Mucosa of gallbladder (tissue), 1 donor: ENCODE measurements around the gene MNT. TPM values are rescaled to one million over a fixed set of nuclear protein-coding genes. Genes with fewer than 3 reads are reported as not detected.

Source experiments
- DNase-seq: peaks from one replicate; pipeline ENCODE4 v3.0.0-alpha.2; 2020; ENCODE audit warnings: low spot score
- total RNA-seq: library from RNA; stranded (reverse); gene quantifications from one replicate; pipeline ENCODE4 v1.2.1, GENCODE V29; 2021
- donor health status: DM: no; HTN: no; CAD: no.

Gene MNT
- total RNA-seq, 1 donor from 2014 or later: 44.0 TPM

DNA sequence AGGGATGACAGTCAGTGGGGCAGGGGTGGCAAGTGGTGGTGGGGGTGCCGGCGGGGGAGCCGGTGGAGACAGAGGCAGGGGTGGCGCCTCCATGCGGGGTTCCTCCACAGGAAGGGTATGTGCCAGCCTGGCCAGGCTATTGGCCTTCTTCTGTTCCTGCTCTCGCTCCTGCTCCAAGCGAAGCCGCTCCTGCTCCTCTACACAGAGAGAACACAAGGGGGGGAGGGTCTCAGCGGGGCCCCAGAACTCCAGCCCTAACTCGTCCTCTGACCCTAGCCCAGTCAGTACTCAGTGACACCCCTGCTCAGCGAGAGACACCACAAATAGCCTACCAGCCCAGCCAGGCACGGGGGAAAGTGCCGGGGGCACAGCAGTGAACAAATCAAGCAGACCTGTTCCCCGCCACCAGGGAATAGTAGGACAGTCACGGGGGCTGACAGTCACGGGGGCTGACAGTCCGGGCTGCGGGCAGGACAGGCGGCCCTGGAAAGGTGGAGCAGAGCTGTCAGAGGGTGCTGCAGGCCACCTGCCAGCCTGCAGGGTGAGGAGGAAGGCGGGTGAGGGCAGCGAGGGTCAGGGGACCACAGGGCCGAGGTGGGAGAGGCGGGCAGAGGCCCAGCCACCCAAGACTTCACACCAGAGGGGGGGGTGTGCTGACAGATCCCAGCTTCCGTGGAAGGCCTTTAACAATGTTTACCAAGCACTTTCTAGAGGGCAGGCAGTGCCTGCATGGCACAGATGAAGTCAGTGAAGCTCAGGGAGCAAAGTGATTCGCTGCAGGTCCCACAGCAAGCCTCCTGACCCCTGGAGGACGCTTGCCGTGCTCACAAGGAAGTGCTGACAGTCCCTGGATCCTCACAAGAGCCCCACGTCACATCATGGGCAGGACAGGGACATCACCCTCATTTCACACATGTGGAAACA lies 5.3 kb downstream of the MNT start:
- no peak for DNase-seq

DNA sequence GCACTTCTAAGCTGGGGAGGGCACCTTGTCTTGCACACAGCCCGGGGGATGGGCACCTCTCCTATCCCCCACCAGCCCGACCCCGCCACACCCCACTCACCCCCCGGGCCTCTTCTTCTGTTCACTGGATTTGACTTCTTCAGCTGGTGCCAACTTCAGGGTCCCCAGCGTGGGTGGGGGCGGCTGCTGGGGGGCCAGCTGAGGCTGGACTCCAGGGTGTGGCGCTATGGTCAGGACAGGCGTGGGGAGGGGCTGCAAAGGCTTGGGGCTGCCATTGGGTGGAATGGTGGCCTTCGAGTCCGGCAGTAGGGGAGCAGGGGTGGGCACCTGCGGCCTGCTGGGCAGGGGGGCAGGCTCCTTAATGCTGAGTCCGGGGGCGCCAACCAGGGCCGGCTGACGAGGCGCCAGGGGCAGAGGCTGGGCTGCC lies 6.1 kb downstream of the MNT start:
- no peak for DNase-seq

DNA sequence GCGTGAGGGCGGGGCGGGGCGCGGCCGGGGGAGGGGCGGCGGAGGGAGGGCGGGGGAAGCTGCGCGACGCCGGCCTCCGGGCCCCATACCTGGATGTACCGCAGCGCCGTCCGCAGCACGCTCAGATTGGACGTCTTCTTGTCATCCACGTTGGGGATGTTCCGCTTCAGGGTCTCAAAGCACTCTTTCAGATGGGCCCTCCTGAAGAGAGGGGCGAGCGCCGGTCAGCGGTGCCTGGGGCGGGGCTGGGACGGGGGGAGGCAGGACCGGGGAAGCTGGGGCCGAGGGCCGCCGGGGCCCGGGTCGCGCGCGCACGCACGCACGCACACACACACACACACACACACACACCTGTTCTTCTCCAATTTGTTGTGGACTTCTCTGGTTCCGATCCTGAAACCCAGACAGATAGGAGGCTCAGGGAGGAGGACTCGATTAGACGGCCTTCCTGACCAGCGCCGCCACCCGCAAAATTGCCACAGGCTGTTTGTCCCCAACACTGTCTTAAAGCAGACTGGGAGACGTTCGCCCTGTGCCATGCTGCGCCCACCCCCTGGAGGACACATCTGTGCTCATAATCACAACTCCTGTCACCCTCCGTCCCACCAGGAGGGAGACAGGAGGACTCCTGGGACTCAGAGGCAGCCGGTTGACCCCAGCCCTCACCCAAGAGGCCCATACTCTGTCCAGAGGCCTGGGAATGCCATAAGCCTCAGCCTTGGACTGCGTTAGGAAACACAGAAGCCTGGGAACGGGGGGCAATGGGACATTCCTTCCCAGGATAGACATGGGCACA lies 6.7 kb downstream of the MNT start:
- no peak for DNase-seq

DNA sequence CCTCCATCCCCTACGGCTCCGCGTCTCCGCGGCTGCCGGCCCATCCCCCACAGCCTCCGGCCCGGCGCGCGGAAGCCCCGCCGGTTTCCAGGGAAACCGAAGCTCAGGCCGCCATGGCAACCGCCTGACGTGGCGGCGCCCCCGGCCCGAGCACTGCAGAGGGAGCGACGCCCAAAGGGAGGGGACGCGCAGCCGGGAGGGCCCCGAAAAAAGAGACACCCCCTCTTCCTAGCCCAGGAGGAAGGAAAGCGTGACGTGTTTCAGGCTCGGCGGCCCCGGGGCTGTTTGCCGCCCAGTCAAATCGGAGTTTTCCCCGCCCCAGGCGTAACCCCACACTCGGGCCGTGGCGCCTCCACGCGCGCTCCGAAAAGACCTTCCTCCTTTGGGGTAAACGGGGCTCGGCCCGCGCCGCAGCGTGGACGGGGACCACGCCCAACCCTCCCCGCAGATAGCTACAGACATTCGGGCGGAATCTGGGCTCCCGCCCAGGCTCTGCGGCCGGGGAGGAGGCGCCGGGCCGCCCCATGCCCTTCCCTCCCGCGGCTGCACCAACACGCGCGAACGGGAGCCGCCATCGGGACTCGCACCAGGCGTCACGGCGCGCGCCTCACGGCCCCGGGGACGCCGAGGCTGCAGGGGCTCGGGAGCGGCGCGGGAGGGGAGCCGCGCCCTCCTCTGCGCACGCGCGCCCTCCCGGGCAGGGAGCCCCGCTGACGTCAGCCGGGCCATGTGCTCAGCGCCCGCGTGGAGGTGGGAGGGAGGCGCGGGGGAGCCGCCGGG lies 7.5 kb downstream of the MNT start:
- peak; percentile 90 for DNase-seq

DNA sequence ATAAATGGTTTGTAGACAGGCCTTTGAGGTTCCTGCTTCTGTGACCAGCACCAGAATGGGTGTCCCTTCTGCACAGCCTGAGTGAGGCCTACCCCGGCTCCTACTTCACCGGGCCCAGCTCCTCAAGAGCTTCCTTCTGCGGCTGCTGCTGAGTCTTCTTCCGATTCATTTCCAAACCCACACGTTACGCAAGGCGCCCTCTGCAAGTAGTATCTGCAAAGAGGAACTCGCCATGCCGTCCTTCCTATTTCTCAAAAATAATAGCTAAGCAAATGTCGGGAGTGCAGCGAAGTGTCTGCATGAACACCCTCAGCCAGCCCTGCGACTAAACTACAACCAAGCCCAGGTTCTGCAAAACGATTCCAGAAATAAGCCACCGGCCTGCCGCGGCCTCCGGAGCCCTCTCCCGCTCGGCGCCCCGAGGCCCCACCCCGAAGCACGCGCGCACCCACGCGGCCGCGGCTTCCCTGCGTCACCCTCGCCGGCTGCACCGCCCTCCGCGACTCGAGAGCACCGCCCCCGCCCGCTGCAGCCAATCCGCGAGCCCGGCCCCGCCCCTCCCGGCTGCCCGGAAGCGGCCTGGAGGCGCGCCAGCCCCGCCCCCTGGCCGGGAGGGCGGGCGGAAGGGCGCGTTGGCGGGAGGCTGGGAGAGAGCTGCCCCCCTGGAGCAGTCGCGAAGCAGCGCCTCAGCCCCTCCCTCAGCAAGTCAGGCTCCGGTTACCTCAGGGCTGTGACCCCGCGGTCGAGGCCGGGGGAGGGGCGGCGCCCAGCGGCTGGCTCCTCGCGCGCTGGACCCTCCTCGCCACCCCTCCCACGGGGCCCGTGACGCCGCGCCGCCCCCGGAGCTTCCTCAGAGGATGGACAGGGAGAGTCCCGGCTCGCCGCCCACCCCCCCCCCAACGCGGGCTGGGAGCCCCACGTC lies 8.3 kb downstream of the MNT start:
- peak; percentile 96 for DNase-seq

DNA sequence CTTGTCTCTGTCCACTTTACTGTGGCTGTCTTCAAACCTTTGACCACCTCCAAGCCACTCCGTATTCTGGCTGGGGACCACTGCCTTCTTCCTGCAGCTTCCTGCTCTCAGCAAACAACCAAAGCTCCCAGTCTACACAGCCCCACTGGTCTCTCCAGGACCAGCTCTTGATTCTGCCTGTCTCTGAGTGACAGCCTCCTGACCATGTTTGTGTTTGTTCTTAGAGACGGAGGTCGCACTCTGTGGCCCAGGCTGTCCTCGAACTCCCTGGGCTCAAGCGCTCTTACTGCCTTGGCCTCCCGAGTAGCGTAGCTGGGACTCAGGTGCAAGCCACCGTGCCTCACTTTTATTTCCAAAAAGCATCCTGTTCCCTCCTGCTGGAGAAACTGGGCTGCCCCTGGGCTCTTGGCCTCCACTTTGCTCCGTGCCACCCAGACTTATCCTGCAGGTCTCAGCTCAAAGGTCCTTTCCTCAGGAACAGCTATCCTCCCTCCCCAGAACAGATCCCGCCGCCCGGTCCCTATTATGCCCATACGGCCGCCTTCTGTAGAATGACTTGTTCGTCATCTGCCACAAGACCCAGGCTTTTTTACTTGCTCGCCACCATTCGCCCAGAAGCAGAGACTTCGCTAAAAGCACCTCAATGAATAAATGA lies 9.1 kb downstream of the MNT start:
- no peak for DNase-seq

DNA sequence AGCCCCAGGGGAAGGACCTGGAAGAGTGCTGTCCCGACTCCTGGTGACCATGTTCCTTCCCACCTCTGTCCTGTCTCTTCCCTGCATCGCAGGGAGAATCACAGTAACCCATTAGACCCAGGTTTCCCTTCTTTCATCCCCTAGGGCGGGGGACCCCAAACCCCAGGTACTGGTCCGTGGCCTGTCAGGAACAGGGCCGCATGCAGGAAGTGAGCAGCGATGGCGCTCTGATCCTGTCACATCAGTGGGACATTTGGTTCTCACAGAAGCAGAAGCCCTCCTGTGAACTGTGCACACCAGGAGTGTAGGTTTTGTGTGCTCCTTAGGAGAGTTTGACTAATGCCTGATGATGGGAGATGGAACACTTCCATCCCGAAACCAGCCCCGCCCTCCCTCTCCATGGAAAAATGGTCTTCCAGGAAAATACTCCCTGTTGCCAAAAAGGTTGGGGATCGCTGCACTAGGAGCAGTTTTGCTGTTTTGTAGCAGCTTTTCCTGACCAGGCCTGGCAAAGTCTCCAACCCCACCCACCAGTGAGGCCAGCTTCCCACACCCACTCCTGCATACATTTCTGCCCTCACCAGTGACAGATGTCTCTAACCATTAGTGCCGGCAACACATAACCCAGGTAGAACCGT lies 10.5 kb downstream of the MNT start:
- DNase-seq: no peak

DNA sequence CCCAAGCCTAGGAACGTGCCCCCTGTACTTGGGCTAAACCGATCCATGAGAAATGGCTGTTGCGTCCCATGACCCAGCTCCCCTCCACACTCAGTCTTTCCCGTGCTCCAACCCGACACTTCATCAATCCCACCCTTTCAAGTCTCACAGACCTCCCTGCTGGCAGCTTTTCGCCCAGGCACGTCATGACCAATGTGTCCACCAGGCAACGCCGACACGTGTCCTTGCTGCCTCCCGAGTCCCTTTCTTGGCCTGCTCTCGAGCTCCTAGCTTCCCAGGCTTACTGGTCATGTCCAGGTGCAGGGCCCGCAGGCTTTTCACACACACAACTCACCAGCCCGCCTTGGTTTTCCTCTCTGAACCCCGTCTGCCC lies 12.2 kb downstream of the MNT start:
- no peak for DNase-seq

DNA sequence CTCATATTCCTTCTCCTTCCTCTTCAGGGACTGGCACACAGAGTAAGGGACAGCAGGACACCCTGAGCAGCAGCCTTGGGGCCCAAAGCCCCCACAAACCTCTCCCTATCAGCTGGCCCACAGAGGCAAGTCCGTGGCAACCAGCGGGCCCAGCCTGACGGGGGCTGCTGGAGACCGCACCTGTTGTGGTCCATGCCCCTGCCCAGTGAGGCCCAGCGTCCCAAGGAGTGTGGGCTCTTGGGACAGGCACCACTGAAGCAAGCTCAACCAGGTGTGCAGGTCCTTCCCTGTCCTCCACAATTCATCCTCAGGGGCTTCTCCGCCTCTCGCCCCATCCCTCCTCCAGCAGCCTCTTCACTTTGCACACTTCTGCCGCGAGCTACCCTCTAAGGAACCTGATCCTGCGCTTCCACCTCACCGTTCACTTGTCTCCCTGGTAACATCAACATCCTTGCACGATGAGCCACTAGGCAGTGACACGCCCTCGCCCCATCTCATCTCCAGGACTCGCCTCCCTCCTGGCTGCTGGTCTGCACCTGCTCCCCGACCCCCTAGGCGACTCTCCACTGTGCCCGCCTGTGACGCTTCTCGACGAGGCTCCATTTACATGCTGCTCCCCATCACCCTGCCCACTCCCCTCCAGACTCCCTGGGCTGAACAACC lies 12.7 kb downstream of the MNT start:
- DNase-seq: no peak

DNA sequence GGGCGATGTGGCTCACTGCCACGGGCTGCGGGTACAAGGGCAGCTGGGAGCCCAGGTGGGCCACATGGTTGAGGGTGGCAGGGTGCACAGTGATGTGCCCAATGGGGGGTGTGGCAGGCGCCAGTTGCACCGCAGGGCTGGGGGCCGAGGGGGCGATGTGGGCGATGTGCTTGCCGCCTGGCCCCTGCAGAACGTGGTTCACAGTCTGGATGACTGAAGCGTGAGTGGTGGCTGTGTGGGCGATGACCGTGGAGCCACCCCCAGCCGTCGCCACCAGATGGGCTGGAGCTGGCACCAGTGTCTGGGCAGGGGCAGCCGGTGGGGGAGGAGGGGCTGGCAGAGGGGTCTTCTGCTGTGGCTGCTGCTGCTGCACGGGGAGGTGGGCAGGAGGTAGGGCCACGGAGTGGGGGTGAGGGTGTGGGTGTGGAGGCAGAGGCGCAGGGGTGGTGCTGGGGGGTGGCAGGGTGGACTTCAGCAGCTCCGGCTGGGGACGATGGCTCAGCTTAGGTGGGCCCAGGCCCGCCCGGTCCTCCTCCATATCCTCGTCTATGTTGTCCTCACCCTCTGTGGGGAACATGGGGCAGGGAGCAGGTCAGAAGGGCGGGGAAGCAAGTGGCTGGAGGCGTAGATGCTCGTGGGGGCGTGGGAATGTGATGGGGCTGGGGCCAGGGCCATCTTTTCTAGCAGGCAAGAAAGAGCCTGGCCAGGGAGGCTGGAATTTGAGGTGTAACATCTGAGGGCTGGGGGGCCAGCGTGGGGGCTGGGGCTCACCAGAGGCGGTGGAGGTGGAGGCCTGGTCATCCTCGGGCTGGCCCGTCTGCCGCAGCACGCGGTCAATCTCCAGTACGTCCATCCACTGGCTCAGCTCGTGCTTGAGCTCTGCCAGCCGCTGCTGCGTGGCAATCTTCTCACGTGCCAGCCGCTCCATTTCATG lies 13.5 kb downstream of the MNT start:
- DNase-seq: no peak

DNA sequence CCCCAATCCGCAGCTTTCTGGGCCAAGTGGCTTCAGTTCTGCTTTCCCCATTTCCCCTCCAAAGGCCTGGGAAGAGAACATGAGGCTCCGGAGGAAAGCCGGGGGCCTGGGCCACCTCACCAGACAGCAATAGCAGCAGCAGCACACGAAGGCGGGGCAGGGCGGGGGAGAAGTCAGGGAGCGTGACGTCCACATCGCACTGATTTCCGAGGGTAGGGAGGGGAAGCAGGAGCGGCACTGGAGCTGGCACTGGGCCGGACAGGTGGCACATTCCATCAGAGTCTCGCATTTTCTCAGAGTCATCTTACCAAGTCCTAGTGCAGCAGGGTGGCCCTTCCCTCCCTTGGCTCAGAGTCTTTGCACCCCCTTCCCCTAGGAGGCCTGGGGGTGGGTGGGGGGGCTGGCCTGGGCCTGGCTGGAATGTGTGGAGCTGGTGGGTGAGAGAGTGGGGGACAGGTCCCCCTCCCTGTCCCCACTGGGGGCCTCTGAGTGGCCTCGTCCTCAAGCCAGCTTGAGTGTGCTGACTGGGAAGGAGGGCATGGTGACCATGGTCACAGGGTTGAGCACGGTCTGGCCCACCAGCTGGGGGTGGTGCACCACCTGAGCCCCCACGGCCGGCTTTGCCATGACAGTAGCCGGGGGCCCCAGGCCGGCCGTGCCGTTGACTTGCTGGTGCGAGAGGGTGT lies 14.3 kb downstream of the MNT start:
- DNase-seq: peak; percentile 50

DNA sequence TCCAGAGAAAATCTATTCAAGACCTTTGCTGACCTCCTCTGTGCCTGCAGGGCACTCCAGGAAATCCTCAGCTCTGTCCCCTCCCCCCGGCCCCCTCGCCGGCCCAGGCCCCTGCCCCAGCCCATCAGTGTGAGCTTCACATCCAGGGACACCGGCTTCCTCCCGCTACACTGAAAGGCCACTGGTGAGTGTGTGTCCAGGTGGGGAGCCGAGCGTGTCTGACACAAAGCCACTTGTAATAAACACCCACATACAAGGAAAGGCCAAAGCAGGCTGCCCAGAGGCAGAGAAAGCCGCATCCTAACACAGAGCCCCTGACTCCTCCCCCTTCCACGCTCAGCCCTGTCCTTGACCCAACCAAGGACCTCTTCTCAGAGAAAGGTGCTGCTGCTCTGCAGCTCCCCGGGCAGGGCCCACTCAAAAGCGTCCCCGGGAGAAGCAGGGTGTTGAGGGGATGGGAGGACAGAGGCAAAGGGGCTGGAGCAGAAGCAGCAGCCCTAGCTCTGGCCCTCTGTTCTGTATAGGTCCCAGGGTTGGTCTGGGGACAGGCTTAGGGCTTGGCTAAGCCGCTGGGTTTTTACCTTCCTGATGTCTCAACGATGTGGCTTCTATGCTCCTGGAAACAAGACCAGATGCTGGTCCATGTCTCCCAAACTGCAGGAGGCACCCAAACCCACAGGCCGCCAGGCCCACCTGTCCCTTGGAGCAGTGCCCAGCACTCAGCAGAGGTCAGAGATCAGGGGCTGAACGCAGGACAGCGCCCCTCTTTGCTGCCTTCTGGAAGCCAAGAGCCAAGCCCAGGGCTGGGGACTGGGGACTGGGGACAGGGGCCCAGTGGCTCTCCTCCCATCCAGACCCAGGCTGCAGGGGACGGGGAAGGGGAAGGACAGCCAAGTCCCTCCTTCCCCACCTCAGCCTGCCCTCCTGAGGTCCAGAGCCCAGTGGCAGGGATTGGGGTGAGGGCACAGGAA lies 15.3 kb downstream of the MNT start:
- no peak for DNase-seq

DNA sequence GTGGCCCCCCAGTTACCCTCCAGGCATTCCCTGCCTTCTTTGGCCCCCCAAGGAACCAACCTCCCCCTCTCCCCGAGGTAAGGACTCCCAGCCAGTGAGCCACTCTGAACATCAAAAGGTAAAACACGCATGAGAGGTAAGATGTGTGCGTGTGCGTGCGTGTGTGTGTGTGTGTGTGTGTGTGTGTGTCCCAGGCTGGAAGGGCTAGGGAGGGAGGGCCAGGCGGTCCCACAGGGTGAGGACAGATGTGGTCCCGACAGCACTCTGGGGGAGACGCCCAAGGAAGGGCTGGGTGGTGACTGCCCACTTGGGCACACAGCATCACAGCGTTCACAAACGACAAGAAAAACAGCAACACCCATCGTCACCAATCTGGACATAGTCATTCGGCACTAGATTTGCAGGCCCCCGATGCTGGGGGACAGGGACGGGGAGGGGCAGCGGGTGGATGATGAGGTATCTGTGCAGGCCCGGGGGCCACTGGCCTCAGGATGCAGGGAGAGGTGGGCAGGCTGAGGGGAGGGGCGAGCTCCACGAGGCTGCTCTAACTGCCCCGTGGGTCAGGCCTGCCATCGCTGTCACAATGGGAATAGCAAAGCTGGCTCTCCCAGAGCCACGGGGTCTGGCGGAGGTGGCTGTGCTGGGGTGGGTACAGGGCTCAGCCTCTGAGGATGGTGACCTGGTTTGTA lies 16.3 kb downstream of the MNT start:
- no peak for DNase-seq

DNA sequence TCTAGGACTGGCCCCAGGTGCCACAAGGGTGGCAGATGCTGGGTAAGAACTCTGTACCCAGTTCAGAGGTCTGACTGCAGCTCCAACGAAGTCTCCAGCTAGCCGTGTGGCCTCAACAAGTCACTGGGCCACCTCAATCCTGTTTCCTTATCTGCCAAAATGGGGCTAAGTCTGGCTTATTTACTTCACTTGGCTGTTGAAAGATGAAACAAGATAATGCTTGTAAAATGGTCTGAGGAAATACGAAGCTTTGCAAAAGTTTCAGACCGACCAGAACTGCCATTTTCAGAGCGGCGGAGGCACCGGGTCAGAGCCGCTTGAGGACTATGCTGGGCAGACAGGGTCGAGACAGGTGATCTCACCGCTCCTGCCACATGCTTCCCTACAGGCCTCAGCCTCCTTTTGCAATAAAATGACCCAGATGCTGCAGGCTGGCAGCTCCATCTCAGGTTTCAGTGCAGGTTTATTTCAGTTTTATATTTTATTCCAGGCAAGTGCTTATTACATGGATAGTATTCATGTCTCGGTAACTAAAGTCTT lies 17.2 kb downstream of the MNT start:
- DNase-seq: no peak

DNA sequence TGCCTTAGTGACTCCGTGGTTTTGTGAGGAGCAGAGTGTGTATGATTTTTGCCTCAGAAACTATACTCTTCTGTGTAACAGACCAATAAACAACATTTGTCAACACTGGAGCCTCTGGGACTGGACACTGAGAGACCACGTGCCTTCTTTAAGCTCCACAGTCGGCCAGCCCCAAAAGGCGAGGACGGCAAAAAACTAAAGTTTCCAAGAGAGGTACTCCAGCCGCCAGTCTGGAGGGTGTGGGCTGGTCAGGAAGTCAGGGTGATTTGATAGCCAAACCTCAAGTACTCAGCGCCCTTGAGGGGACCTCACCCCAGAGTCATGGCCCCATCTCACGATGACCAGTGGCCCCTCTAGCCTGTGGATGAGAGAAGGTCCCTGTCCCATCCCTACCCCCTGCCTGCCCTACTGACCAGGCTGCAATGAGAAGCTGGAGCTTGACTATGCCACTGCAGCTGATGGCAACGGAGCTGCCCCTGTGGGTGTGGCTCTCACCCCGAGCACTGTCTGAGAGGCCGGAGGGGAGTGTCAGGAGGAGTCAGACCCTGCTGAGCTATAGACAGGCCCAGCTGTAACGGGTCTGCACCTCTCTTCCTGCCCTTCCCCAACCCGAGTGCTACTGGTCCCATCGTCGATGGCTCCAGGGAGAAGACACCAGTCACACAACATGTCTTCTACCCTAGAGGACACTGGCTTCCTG lies 19.8 kb downstream of the MNT start:
- DNase-seq: no peak
